Suppressor macrophage treated with lipopolysaccharide for 4 hours (primary cell): Measurements from ENCODE around the gene PRPF4.

Experiments used
- DNase-seq: peaks from one replicate; pipeline ENCODE4 v3.0.0-alpha.2; 2020

The PRPF4 gene

DNA sequence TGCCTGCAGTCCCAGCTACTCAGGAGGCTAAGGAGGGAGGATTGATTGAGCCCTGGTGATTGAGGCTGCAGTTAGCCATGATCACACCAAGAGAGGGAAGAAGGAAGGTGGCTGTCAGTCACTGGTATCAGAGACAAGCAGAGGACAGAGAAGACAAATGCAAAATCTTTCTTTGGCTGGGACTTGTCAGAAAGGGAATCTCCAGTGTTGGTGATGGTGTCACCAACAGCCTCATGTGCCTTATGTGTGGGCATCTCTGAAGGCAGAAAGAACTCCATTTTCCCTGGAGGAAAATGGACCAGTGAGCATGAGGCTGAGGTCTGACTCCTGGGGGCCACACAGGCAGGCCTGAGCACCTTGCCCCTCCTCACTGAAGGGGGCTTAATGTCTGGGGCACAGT lies 39.8 kb downstream of the PRPF4 start:
- DNase-seq = no peak

DNA sequence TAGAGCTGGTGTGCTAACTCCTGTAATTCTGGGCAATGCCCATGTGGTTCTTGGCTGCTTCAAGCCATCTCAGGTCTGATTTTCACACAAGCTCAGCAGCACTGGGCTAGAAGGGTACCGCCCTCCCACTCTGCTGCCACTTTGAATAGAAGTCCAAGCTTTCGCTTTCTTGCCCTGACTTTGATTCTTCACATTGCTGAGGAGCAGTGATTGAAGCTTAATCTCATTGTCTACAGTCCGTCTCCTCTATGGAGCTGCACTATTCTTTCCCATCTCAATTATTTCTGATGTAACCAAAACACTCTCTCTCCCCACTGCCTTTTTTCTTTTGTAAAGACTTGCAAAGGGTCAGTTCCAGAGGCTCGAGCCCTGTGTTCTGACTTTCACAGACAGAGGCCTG lies 40.6 kb downstream of the PRPF4 start:
- no peak for DNase-seq

DNA sequence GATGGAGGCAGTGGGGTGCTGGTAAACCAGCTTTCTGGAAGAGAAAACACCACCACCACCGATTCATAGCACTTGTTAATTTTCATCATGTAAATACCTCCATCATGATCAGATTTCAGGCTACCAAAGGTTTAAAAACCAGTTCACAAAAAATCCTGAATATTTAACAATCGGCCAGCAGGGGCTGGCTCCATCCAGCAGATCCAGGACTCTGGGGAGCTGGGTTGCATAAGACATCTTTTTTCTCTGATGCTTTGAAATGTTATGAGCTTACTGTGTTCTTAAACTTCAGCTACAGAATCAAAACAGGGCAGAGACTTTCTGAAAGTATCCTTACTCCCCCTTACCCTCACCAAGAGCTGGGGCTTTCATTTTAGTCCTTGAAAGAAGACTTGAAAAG lies 42.3 kb downstream of the PRPF4 start:
- DNase-seq = no peak

DNA sequence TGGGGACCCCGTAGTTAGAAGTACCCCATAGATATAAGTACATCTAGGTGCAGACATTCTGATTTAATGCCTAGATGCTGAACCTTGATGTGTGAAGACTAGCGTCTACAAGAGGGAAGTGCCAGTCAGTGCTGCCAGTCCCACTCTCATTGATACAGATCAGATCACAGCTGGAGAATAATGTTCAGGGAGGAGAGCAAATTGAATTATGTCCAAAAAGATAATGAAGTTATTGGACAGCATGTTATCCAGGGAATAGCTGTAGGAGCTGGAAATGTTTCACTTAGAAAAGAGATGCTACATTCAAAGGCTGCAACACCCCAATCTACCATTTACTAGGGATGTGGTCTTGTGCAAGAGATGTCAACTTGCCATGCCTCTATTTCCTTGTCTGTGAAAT lies 43.6 kb downstream of the PRPF4 start:
- DNase-seq = no peak

DNA sequence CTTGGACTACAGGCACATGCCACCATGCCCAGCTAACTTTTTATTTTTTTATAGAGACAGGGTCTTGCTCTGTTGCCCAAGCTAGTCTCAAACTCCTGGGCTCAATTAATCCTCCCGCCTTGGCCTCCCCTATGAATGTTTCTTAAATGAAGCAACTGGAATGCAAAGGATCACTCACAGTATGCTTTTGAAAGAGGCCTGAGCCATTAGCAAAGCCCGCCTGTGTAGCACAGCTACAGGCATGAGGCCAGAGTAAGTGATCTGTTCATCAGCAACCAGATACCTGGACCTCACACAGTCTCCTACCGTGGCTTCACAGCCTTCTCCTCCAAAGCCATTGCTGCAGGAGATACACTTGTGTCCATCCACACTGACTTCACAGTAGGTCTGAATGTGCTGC lies 44.6 kb downstream of the PRPF4 start:
- DNase-seq = no peak

DNA sequence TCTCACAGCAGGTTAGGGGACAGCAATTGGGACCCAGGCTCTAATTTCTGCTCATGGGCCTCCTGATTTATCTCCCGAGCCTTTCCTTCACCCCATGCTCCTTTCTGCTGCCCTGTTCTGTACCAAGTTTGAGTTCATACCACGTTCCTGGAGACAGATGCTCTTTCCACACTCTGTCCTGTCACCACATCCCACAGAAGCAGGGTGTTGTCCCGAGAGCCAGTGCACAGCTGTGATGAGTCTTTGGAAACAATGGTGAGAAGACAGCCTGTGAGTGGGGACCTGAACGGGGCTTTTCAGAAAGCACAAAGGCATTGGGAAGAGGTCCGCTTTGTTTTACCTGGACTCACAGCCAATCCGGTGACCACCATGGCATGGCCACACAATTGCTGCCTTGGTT lies 47.2 kb downstream of the PRPF4 start:
- DNase-seq = no peak

DNA sequence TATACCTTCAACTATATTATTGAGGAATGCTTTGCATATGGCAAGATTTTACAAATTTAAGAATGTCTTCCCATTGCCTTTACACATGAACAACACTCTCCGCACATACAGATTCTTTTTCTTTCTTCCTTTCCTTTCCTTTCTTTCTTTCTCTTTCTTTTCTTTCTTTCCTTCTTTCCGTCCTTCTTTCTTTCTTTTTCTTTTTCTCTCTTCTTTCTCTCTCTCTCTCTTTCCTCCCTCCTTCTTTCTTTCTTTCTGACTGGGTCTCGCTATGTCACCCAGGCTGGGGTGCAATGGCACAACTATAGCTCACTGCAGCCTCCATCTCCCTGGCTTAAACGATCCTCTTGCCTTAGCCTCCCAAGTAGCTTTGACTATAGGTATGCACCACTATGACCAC lies 50.8 kb downstream of the PRPF4 start:
- DNase-seq = no peak

DNA sequence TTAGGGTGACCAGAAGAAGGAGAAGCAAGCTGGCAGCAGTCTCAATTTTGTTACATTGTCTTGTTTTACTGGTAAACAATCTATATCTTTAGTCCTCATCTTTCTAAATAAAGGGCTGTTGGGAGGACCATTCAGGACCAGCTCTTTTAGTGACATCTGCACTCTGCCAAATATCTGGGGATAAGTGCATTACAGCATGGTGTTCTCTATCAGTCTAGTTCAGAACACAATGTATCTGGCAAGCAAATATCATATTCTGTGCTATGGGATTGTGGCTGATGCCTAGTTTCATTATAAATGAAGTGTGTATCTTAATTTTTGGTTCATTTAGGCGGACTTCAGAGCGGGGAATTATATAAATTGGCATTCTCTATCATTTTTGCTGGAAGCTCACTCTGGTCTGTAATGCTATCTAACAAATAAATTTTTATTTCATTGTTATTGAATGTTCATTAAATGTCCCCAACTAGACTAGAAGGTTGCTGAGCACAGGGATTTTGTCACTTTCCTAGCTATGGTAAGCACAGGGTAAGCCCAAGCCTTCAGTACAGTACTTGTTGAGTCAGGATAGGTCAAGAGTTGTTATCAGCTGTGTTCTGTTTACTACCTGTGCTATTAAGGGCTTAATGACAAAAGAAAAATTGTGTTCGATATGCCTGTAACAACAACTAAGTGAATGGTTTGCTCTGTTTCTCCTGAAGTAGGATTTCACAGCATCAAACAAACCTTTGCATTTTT lies 52.8 kb downstream of the PRPF4 start:
- DNase-seq = no peak

DNA sequence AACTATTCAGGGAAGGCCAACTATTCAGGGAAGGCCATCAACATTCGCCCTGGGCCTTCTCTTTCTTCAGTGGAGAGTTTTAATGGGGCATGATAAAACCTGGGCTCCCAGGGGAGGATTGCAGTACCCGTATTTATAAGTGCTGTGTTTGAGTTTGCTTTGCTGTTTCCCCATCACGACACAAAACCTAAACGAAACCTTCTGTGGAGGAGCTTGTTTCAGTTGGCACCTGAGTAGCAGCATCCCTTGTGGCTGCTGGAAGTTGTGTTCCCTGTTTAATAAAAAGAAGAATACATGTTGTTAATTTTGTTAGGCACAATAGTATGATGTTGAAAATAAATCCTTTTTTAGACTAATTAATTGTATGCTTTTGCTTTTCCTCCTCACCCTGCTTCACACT lies 56.3 kb downstream of the PRPF4 start:
- DNase-seq = no peak

DNA sequence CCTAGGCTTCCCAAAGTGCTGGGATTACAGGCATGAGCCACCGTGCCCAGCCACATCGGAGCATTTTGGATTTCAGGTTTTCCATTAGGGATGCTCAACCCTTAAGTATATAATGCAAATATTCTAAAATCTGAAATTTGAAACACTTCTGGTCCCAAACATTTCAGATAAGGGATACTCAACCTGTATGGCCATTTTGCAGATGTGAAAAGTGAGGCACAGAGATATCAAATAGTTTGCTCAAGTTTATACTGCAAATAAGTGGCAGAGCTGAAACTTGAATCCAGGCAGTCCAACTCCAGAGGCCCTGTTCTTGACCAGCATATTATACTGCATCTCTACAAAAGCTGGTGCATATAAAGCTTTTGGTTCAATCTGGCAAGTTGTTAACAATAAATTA lies 62.3 kb downstream of the PRPF4 start:
- DNase-seq = no peak

DNA sequence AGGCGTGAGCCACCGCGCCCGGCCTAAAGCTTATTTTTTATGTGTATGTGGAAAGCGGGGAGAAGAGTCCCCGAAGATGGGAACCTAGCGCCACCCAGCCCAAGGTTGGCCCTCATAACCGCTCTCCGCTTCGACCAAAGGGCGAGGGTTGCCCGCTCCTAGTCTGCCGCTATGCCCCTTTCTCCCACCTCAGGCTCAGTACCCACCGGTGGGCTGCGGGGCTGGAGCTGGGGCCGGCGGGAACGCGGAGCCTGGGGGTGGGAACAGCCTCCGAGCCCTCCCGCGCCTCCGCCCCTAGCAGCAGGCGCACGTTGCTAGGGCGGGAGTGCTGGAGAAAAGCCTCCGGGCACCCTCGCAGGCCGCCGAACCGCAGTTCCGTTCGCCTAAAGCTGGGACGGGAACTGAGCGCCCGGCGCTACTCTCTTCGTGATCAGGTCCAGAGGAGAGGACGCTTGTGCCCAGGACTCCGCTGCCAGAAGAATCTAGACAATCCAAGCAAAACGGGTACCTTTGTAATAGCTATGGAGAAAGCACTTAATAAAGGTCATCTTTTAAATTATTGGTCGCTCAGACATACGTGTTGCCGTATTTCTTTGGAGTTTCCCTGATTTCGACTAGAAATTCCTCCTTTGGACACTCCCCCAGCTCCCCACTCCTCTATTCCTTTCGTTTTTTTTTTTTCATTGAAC lies 64.7 kb downstream of the PRPF4 start, which contains the start of gene WDR31:
Gene WDR31, minus strand, starts transcription at position 265 of the 689 bp plus-strand sequence. CDS start 8,253 bp downstream, outside the sequence.
- peak; percentile 88 for DNase-seq

DNA sequence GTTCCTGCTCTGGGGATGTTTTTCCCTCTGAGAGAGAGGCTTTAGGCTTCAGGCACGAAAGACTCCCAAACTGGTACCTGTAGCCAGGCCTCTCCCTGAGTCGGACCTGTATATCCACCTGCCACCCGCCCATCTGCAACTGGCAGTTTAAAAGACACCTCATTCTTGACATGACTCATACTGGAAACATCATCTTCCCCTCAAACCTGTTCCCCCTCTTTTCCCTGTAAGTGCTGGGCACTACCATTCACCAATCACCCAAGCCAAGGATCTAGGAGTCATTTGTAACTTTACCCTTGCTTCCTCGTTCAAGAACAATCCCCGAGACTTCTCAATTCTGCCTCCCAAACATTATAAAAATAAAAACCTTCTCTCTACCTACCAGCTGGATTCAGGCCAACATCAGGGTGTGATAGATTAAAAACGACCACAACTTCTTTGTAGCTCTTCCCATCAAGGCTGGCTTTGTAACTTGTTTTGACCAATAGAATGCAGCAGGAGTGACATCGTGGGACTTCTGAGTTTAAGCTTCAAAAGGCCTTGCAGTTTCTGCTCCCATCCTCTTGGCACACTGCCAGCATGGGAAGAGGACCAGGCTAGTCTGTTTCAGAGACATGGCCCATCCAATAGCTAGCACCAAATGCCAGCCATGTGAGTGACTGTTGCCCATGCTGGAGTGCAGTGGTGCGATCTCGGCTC lies 66.4 kb downstream of the PRPF4 start:
- no peak for DNase-seq
